ENCODE results near the gene TIMMDC1. TPM values are rescaled to one million over a fixed set of nuclear protein-coding genes. Genes with fewer than 3 reads are reported as not detected.

TIMMDC1 gene
- total RNA-seq, 1 experiment from 2014 or later, result 109 TPM

DNA sequence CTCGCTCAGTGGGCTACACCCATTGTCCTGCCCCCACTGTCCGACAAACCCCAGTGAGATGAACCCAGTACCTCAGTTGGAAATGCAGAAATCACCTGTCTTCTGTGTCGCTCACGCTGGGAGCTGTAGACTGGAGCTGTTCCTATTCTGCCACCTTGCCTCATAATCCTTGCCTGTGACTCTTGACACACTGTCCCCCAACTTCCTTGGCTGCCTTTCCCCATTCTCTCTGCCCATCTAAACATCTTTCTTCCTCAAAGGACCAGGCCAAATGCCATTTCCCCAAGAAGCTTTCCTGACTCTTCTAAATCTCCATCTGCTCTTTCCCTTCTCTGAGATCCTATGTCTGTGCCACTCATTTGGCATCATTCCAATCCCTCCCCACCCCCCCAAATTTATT is 70.8 kb downstream of the TIMMDC1 start:
- Mint-ChIP-seq H3K27me3 (ENCODE audit: low read depth) (peaks cover 12% of the 10 kb centered on the region), H3K36me3 (ENCODE audit: insufficient read depth in 1 of 3, low read depth in 3 of 3) (no peaks in the 10 kb centered on the region), H3K27ac (no peak overlapping the region; a peak in 1 of 7 replicates), H3K9me3 (peaks cover 0 to 3% of the 10 kb centered on the region in 2 experiments; a peak in 2 of 5 replicates), H3K4me3 (no peak overlapping the region; a peak in 1 of 5 replicates), H3K4me1 (0 out of 4 replicates have a peak, but pooled peaks cover 0 to 3% of the 10 kb centered on the region in 2 experiments)
- Histone ChIP-seq H2BK15ac (ENCODE audit: low read depth, low read length) (no peak overlapping the region), H3K9ac (ENCODE audit: extremely low read depth, insufficient read length, low read length) (no peak overlapping the region), H3K4me1 (ENCODE audit: insufficient read depth, low read length) (no peaks in the 10 kb centered on the region), H3K4me2 (ENCODE audit: insufficient read depth, insufficient read length, low read length) (no peak overlapping the region), H4K5ac (ENCODE audit: insufficient read length, low read depth, low read length) (no peak overlapping the region), H2BK120ac (ENCODE audit: low read depth, low read length, poor library complexity, severe bottlenecking) (no peak overlapping the region), H2AFZ (ENCODE audit: low read length) (no peak overlapping the region), H2BK5ac (ENCODE audit: insufficient read length, low read length) (no peak overlapping the region), H3K9me3 (ENCODE audit: control insufficient read depth, low read depth, low read length) (no peaks in the 10 kb centered on the region), H2BK20ac (ENCODE audit: low read depth, low read length, poor library complexity, severe bottlenecking) (no peak overlapping the region), H3K27me3 (ENCODE audit: insufficient read depth, low read length) (no peaks in the 10 kb centered on the region), H2AK5ac (ENCODE audit: insufficient read length, low read length) (no peak overlapping the region), H3K18ac (ENCODE audit: insufficient read length, low read depth, low read length) (no peak overlapping the region), H3K14ac (ENCODE audit: insufficient read depth, low read length) (no peak overlapping the region), H3K79me2 (ENCODE audit: insufficient read depth, low read length) (no peaks in the 10 kb centered on the region), H2BK12ac (ENCODE audit: insufficient read length, low read depth, low read length) (no peak overlapping the region), H4K91ac (ENCODE audit: insufficient read length, low read depth, low read length) (no peak overlapping the region), H3T11ph (ENCODE audit: low read length) (no peak overlapping the region), H4K20me1 (ENCODE audit: control insufficient read depth, insufficient read depth, insufficient read length) (no peaks in the 10 kb centered on the region), H3K23me2 (ENCODE audit: insufficient read length, low read depth, low read length, poor library complexity, severe bottlenecking) (no peaks in the 10 kb centered on the region), H3K79me1 (ENCODE audit: insufficient read depth, low read depth, low read length, poor library complexity, severe bottlenecking) (no peaks in the 10 kb centered on the region), H3K23ac (ENCODE audit: insufficient read length, low read depth, low read length) (no peak overlapping the region), H3K4ac (ENCODE audit: low read depth, low read length) (no peak overlapping the region), H3K27ac (ENCODE audit: insufficient read length, low read depth, low read length) (no peak overlapping the region), H4K8ac (replicated peaks; ENCODE audit: insufficient read length, low read depth, low read length) (no peak overlapping the region), H3K56ac (ENCODE audit: insufficient read length, low read depth, low read length) (no peak overlapping the region)
- no CpG with 5 or more reads among the region's 4 CpGs for WGBS (ENCODE audit: extremely low coverage, insufficient read length, low lambda C conversion rate)
- DNase-seq, result no peak
- TF ChIP-seq, protein P1, sequence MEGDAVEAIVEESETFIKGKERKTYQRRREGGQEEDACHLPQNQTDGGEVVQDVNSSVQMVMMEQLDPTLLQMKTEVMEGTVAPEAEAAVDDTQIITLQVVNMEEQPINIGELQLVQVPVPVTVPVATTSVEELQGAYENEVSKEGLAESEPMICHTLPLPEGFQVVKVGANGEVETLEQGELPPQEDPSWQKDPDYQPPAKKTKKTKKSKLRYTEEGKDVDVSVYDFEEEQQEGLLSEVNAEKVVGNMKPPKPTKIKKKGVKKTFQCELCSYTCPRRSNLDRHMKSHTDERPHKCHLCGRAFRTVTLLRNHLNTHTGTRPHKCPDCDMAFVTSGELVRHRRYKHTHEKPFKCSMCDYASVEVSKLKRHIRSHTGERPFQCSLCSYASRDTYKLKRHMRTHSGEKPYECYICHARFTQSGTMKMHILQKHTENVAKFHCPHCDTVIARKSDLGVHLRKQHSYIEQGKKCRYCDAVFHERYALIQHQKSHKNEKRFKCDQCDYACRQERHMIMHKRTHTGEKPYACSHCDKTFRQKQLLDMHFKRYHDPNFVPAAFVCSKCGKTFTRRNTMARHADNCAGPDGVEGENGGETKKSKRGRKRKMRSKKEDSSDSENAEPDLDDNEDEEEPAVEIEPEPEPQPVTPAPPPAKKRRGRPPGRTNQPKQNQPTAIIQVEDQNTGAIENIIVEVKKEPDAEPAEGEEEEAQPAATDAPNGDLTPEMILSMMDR (conservative IDR thresholded peaks at IDR 0.05), result no peak
